Vagina (tissue), 2 donors: ENCODE data around the gene EPHA3.

ENCODE experiments used
- POLR2AphosphoS5 ChIP-seq, 2 donors: sonication (generic); formaldehyde crosslinking; IDR thresholded peaks; one replicate each; pipeline ENCODE4 v1.9.0; 2017; ENCODE audit warnings: antibody characterized with exemption in 2 of 2, mild to moderate bottlenecking in 2 of 2, low read depth in 1 of 2; ENCODE audit not compliant: insufficient read depth in 1 of 2
- TF ChIP-seq, protein P1 (sequence below), 3 experiments: fragments of 450-650 bp in 2 of 3; fragments of 200-600 bp in 1 of 3; sonication (generic) in 1 of 3; IDR thresholded peaks; one replicate each; pipeline ENCODE4 v1.5.1; 2017 to 2019; ENCODE audit warnings: antibody characterized with exemption in 3 of 3, mild to moderate bottlenecking in 2 of 3, moderate library complexity in 2 of 3

DNA sequence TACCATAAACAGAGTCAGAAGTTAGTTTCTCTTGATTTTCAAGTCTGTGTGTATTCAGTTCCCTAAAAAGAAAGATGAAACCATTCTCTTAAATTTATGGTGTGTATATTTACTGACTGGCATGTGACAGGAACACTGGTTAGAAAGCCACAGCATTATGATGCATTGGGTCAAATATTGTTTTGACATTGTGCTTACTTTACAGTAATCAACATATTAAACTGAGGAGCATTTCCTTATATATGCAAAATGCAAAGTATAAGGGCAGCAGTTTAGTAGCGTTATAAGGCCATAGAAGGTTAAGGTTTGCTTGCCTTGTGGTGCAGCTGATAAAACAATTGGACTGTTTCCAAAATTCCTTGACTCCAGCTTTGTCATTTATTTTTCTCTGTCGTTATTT is 72.9 kb downstream of the EPHA3 start:
- TF ChIP-seq, protein P1, sequence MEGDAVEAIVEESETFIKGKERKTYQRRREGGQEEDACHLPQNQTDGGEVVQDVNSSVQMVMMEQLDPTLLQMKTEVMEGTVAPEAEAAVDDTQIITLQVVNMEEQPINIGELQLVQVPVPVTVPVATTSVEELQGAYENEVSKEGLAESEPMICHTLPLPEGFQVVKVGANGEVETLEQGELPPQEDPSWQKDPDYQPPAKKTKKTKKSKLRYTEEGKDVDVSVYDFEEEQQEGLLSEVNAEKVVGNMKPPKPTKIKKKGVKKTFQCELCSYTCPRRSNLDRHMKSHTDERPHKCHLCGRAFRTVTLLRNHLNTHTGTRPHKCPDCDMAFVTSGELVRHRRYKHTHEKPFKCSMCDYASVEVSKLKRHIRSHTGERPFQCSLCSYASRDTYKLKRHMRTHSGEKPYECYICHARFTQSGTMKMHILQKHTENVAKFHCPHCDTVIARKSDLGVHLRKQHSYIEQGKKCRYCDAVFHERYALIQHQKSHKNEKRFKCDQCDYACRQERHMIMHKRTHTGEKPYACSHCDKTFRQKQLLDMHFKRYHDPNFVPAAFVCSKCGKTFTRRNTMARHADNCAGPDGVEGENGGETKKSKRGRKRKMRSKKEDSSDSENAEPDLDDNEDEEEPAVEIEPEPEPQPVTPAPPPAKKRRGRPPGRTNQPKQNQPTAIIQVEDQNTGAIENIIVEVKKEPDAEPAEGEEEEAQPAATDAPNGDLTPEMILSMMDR (IDR thresholded peaks at IDR 0.05): no peak
- TF ChIP-seq POLR2AphosphoS5 (IDR thresholded peaks at IDR 0.05; ENCODE audit: insufficient read depth in 1 of 2, low read depth in 1 of 2): no peak
